Heart right ventricle (tissue), 16 donors: ENCODE measurements around the gene TMEM202. TPM values are rescaled to one million over a fixed set of nuclear protein-coding genes. Genes with fewer than 3 reads are reported as not detected.
"Not testable (repeated sequence)": the region's sequence is repeated elsewhere in the genome, so short reads cannot be mapped to it uniquely, and the experiment has no call there.

ENCODE experiments used
- ATAC-seq, 8 donors: fragments of 200-7000 bp; cut with Tn5 transposase; one replicate each; pipeline ENCODE4 v1.9.1; 2020; ENCODE audit warnings: mild to moderate bottlenecking in 8 of 8, moderate library complexity in 8 of 8, moderate number of reproducible peaks in 1 of 8
- DNase-seq, 2 donors: peaks; one replicate each; pipeline ENCODE4 v3.0.0-alpha.2; 2020
- H3K27ac ChIP-seq, 10 donors: fragments of 200-600 bp; sonication (generic) in 2 of 10; one replicate each; pipeline versions ENCODE4 v1.5.0 to v1.8.0; 2020 to 2022; ENCODE audit warnings: mild to moderate bottlenecking in 3 of 10
- H3K27me3 ChIP-seq, 7 donors: fragments of 200-600 bp; one replicate each; pipeline ENCODE4 v1.8.0; 2021 to 2022; ENCODE audit warnings: mild to moderate bottlenecking in 2 of 7
- H3K36me3 ChIP-seq, 9 donors: fragments of 200-600 bp; sonication (generic) in 1 of 9; one replicate each; pipeline versions ENCODE4 v1.5.0 to v1.8.0; 2020 to 2022; ENCODE audit warnings: mild to moderate bottlenecking in 2 of 9
- H3K4me1 ChIP-seq, 9 donors: fragments of 200-600 bp; sonication (generic) in 1 of 9; one replicate each; pipeline versions ENCODE4 v1.5.0 to v1.8.0; 2020 to 2022; ENCODE audit warnings: mild to moderate bottlenecking in 4 of 9
- H3K4me3 ChIP-seq, 10 donors: fragments of 200-600 bp; sonication (generic) in 2 of 10; one replicate each; pipeline versions ENCODE4 v1.5.0 to v1.8.0; 2020 to 2022; ENCODE audit warnings: mild to moderate bottlenecking in 7 of 10, moderate library complexity in 2 of 10
- H3K9me3 ChIP-seq, 11 donors: fragments of 200-600 bp in 10 of 11; sonication (generic) in 2 of 11; one replicate each; pipeline versions ENCODE4 v1.5.0 to v1.8.0; 2013 to 2022; ENCODE audit warnings: mild to moderate bottlenecking in 2 of 11, control low read depth in 1 of 11, moderate library complexity in 1 of 11
- WGBS, 2 donors: extraction: QIAGEN DNeasy Blood & Tissue Kit; methylation state at CpG; one replicate each; pipeline ENCODE4 v1.1.7; 2013; ENCODE audit warnings: inconsistent platforms in 1 of 2; 5-methylcytosine and 5-hydroxymethylcytosine counted together
- intact Hi-C, 10 donors: fragments of 100-400 bp; cut with DNase I; formaldehyde crosslinking; loops; one replicate each; pipeline versions ENCODE4 v1.11.1 to v1.14.2; 2022
- polyA plus RNA-seq, 2 donors: library from polyadenylated mRNA; stranded (reverse); fragments of 200-250 nt; gene quantifications; one replicate each; pipeline ENCODE4 v1.2.3, GENCODE V29; 2013
- total RNA-seq, 10 donors: library from RNA; stranded (reverse); fragmentation: NEBNext Ultra II Directional in 3 of 10; extraction: Animal tissue kit (Norgen Biotek cat#: 25700) in 3 of 10; gene quantifications; one replicate each; pipeline versions ENCODE4 v1.2.1 to v1.2.4, GENCODE V29; 2021 to 2023
- TF ChIP-seq, protein P1 (sequence below), 9 donors: fragments of 200-600 bp; sonication (generic) in 2 of 9; IDR thresholded peaks; one replicate each; pipeline versions ENCODE4 v1.5.0 to v1.8.0; 2021 to 2022; ENCODE audit warnings: antibody characterized with exemption in 9 of 9, mild to moderate bottlenecking in 5 of 9, moderate library complexity in 1 of 9
- donor health status: Arrhythmogenic right ventricular cardiomyopathy.
- donor health status: ischemic (EF 13 %, LVEDD 7.1; RV severe dilation, severe dysfunction).
- donor health status: healthy with polysubstance abuse.
- donor health status: DM: no; HTN: yes; CAD: no.
- donor health status: DM: no; HTN: no; CAD: no.
- donor health status: ischemic (EF 25% LVEDD 6.9; RV normal size, moderate dysfunction).
- donor health status: ischemic (EF 25% LVEDD 5.7; RV mildly dilated, moderate dysfunction).
- donor health status: healthy.
- donor health status: DM: yes; HTN: yes; CAD: no.
- donor health status: Ischemic cardiomyopathy.
- donor health status: ischemic (EF 35%, LVEDD 5.7; RV mildly dilated, moderate dysfunction).
- donor health status: nonischemic (EF 11% LVEDD 7.7; RV severe dilation, severe dysfunction).
- donor health status: DM: yes; HTN: yes; CAD: no.
- donor health status: PGD.
- donor health status: ischemic (EF 29% LVEDD 5.4; RV normal size, mild dysfunction).
- donor health status: nonischemic (EF 23%, LVEDD 6.1; RV moderate dilation, normal function).

TMEM202 gene
- total and polyA plus RNA-seq, 12 donors: not detected

DNA sequence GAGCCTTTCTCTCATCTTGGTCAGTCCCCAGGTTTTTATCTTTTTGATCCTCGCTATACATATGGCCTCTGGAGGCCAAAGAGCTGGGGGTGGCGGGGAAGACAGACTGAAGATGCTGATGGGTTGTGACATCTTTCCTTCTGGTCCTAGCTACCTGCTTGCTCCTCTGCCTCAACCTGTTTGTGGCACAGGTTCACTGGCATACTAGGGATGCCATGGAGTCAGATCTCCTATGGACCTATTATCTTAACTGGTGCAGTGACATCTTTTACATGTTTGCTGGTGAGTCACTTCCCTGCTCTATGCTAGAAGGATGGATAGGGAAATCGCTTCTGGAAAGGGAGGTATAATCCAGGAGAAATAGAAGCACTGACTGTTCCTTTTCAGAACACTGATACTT lies 8.8 kb downstream of the TMEM202 start:
- intact Hi-C loops: no loop called here
- DNase-seq: no peak
- ATAC-seq: no peak
- Histone ChIP-seq H3K27ac (no peak overlapping the region), H3K4me1 (peaks cover 0 to 5% (median 0%) of the 10 kb centered on the region in 9 donors), H3K36me3 (no peaks in the 10 kb centered on the region), H3K9me3 (peaks cover 0 to 12% (median 0%) of the 10 kb centered on the region in 11 donors), H3K4me3 (no peak overlapping the region), H3K27me3 (peaks cover 0 to 47% (median 18%) of the 10 kb centered on the region in 7 donors)
- WGBS, 2 donors: 83 to 84% methylated on average over 3 of the region's 3 CpGs
- TF ChIP-seq, protein P1, sequence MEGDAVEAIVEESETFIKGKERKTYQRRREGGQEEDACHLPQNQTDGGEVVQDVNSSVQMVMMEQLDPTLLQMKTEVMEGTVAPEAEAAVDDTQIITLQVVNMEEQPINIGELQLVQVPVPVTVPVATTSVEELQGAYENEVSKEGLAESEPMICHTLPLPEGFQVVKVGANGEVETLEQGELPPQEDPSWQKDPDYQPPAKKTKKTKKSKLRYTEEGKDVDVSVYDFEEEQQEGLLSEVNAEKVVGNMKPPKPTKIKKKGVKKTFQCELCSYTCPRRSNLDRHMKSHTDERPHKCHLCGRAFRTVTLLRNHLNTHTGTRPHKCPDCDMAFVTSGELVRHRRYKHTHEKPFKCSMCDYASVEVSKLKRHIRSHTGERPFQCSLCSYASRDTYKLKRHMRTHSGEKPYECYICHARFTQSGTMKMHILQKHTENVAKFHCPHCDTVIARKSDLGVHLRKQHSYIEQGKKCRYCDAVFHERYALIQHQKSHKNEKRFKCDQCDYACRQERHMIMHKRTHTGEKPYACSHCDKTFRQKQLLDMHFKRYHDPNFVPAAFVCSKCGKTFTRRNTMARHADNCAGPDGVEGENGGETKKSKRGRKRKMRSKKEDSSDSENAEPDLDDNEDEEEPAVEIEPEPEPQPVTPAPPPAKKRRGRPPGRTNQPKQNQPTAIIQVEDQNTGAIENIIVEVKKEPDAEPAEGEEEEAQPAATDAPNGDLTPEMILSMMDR (IDR thresholded peaks at IDR 0.05): no peak

DNA sequence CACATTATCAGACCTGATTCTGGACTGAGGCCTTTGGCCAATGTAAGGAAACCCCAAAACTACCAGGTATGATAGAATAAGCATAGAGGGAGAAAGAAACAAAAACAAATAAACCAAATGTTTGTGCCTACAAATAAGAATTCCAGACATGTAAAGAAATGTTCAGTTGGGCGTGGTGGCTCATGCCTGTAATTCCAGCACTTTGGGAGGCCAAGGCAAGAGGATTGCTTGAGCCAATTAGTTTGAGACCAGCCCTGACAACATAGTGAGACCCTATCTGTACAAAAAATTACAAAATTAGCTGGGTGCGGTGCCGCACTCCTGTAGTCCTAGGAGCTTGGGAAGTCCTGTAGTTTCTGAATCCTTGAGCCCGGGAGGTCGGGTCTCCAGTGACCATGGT lies 13.0 kb downstream of the TMEM202 start:
- H3K9me3 ChIP-seq: peaks cover 0 to 16% (median 0%) of the 10 kb centered on the region in 11 donors
- no peaks in the 10 kb centered on the region for H3K4me1 ChIP-seq
- ATAC-seq (no peak), DNase-seq (no peak)
- intact Hi-C loops: no loop called here
- peaks cover 0 to 36% (median 12%) of the 10 kb centered on the region in 7 donors for H3K27me3 ChIP-seq
- TF ChIP-seq, protein P1 (IDR thresholded peaks at IDR 0.05): no peak
- WGBS, 2 donors: 82 to 88% methylated on average over 5 of the region's 5 CpGs
- no peaks in the 10 kb centered on the region for H3K36me3 ChIP-seq
- no peak overlapping the region for H3K27ac ChIP-seq
- H3K4me3 ChIP-seq: no peak overlapping the region

DNA sequence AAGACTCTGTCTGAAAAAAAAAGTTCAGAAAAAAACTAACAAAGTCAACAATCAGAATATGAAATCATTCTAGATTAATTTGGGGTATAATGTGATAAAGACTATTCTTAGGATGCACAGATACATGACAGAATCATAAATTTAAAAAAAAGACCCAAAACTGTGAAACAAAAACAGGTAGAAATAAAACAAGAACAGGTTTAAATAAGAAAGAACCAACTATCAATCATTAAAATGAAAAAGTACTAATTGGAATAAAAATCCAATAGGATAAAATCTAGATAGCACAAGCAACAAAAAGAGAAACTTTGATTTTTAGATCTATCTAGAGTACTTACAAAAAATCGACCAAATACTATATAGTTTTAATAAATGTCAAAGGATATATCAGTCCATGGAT lies 13.4 kb downstream of the TMEM202 start:
- ATAC-seq (no peak), DNase-seq (no peak)
- intact Hi-C loops: no loop called here
- 24 to 35% methylated on average over 1 of the region's 1 CpG for WGBS, 2 donors
- Histone ChIP-seq H3K27ac (no peak overlapping the region), H3K9me3 (peaks cover 0 to 16% (median 0%) of the 10 kb centered on the region in 11 donors), H3K4me1 (no peaks in the 10 kb centered on the region), H3K36me3 (no peaks in the 10 kb centered on the region), H3K27me3 (peaks cover 0 to 34% (median 12%) of the 10 kb centered on the region in 7 donors), H3K4me3 (no peak overlapping the region)
- TF ChIP-seq, protein P1 (IDR thresholded peaks at IDR 0.05): no peak

DNA sequence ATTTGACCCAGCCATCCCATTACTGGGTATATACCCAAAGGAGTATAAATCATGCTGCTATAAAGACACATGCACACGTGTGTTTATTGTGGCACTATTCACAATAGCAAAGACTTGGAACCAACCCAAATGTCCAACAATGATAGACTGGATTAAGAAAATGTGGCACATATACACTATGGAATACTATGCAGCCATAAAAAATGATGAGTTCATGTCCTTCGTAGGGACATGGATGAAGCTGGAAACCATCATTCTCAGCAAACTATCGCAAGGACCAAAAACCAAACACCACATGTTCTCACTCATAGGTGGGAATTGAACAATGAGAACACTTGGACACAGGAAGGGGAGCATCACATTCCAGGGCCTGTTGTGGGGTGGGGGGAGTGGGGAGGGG lies 15.2 kb downstream of the TMEM202 start:
- WGBS, 2 donors: 73 to 87% methylated on average over 3 of the region's 3 CpGs
- H3K27ac ChIP-seq, DNase-seq, H3K36me3 ChIP-seq, intact Hi-C loops, H3K4me1 ChIP-seq, H3K4me3 ChIP-seq, ATAC-seq: not testable (repeated sequence)
- H3K9me3 ChIP-seq: peaks cover 0 to 16% (median 0%) of the 10 kb centered on the region in 11 donors
- H3K27me3 ChIP-seq: peaks cover 0 to 22% (median 3%) of the 10 kb centered on the region in 7 donors

- DNase-seq: no peak
- H3K4me3 ChIP-seq: no peak overlapping the region
- H3K36me3 ChIP-seq: no peaks in the 10 kb centered on the region
- peaks cover 0 to 16% (median 0%) of the 10 kb centered on the region in 11 donors for H3K9me3 ChIP-seq
- TF ChIP-seq, protein P1 (IDR thresholded peaks at IDR 0.05): no peak
- H3K27me3 ChIP-seq: peaks cover 0 to 7% (median 0%) of the 10 kb centered on the region in 7 donors
- H3K27ac ChIP-seq: no peak overlapping the region
- WGBS, 2 donors: 72 to 76% methylated on average over 2 of the region's 2 CpGs
- ATAC-seq: no peak
- intact Hi-C loops: no loop called here
- peaks cover 0 to 2% (median 0%) of the 10 kb centered on the region in 9 donors for H3K4me1 ChIP-seq
Observed at GRCh38 chr15:72415304-72415703, 17.2 kb downstream of the TMEM202 start.

DNA sequence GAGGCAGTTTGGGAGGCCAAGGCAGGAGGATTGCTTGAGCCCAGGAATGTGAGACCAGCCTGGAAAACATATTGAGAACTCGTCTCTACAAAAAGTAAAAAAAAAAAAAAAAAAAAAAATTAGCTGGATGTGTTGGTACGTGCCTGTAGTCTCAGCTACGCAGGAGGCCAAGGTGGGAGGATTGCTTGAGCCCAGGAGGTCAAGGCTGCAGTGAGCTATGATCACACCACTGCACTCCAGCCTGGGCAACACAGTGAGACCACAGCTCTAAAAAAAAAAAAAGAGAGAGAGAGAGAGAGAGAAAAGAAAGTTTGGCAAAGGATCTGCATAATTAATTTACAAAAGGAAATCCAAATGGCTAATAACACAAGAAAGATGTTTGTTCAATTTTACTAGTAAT lies 21.7 kb downstream of the TMEM202 start:
- 74 to 81% methylated on average over 3 of the region's 3 CpGs for WGBS, 2 donors
- H3K36me3 ChIP-seq, H3K27me3 ChIP-seq, H3K4me1 ChIP-seq, H3K4me3 ChIP-seq, ATAC-seq, DNase-seq, intact Hi-C loops, H3K27ac ChIP-seq: not testable (repeated sequence)
- H3K9me3 ChIP-seq: peaks cover 0 to 14% (median 5%) of the 10 kb centered on the region in 11 donors
